Measurements from ENCODE around the gene MC5R. TPM values are rescaled to one million over a fixed set of nuclear protein-coding genes. Genes with fewer than 3 reads are reported as not detected.

The MC5R gene
- not detected for total RNA-seq

GRCh38 chr18:13823707-13824395 is at the start of gene MC5R:
MC5R (plus strand) TSS chr18:13824149; CDS start chr18:13825766, 1,617 bp downstream.
- no peak for TF ChIP-seq POLR2A (IDR thresholded peaks at IDR 0.05)
- peak; percentile 77 to 94 (median 84) for TF ChIP-seq CTCF (IDR thresholded peaks at IDR 0.05)
- Histone ChIP-seq H3K9me3 (no peaks in the 10 kb centered on the region), H3K27me3 (no peaks in the 10 kb centered on the region), H3K27ac (no peak within 1 kb of the TSS), H3K4me3 (peak within 1 kb of the TSS in 1 of 2 donors; percentile 14), H3K36me3 (no peaks in the 10 kb centered on the region), H3K4me1 (no peaks in the 10 kb centered on the region)
- DNase-seq: peak in 1 of 2 donors; percentile 59
- intact Hi-C loops (cut with DNase I; ENCODE audit: low total_unique reads): no loop called here

- intact Hi-C loops (cut with DNase I; ENCODE audit: low total_unique reads): no loop called here
- no peak overlapping the region for H3K27ac ChIP-seq
- no peaks in the 10 kb centered on the region for H3K9me3 ChIP-seq
- H3K36me3 ChIP-seq: no peaks in the 10 kb centered on the region
- no peaks in the 10 kb centered on the region for H3K27me3 ChIP-seq
- no peak overlapping the region for H3K4me3 ChIP-seq
- DNase-seq: no peak
- H3K4me1 ChIP-seq: no peaks in the 10 kb centered on the region
- TF ChIP-seq POLR2A (IDR thresholded peaks at IDR 0.05) (no peak), CTCF (IDR thresholded peaks at IDR 0.05) (no peak)
Observed at GRCh38 chr18:13775058-13775457, 48.9 kb upstream of the MC5R start.

GRCh38 chr18:13791181-13791580 is 32.8 kb upstream of the MC5R start:
- Histone ChIP-seq H3K9me3 (no peaks in the 10 kb centered on the region), H3K4me3 (no peak overlapping the region), H3K4me1 (no peaks in the 10 kb centered on the region), H3K27ac (no peak overlapping the region), H3K36me3 (no peaks in the 10 kb centered on the region), H3K27me3 (no peaks in the 10 kb centered on the region)
- intact Hi-C loops (cut with DNase I; ENCODE audit: low total_unique reads): no loop called here
- TF ChIP-seq POLR2A (IDR thresholded peaks at IDR 0.05): no peak
- no peak for TF ChIP-seq CTCF (IDR thresholded peaks at IDR 0.05)
- no peak for DNase-seq

- no peak for DNase-seq
- TF ChIP-seq POLR2A (IDR thresholded peaks at IDR 0.05) (no peak), CTCF (IDR thresholded peaks at IDR 0.05) (no peak)
- intact Hi-C loops (cut with DNase I; ENCODE audit: low total_unique reads): no loop called here
- Histone ChIP-seq H3K27me3 (no peaks in the 10 kb centered on the region), H3K4me3 (no peak overlapping the region), H3K4me1 (no peaks in the 10 kb centered on the region), H3K9me3 (no peaks in the 10 kb centered on the region), H3K36me3 (no peaks in the 10 kb centered on the region), H3K27ac (no peak overlapping the region)
Observed at GRCh38 chr18:13793819-13794218, 30.1 kb upstream of the MC5R start.

- Histone ChIP-seq H3K27me3 (no peaks in the 10 kb centered on the region), H3K9me3 (no peaks in the 10 kb centered on the region), H3K36me3 (no peaks in the 10 kb centered on the region), H3K4me3 (no peak overlapping the region), H3K27ac (no peak overlapping the region), H3K4me1 (no peaks in the 10 kb centered on the region)
- intact Hi-C loops (cut with DNase I; ENCODE audit: low total_unique reads): no loop called here
- TF ChIP-seq POLR2A (IDR thresholded peaks at IDR 0.05): no peak
- no peak for TF ChIP-seq CTCF (IDR thresholded peaks at IDR 0.05)
- no peak for DNase-seq
Observed at GRCh38 chr18:13796515-13796914, 27.4 kb upstream of the MC5R start.
